B cell (primary cell): ENCODE data around the gene SLC38A10. TPM values are rescaled to one million over a fixed set of nuclear protein-coding genes. Genes with fewer than 3 reads are reported as not detected.

Experiments
- ATAC-seq: fragments of 200-7000 bp; cut with Tn5 transposase; one replicate; pipeline ENCODE4 v1.10.0; 2021; ENCODE audit warnings: low read depth, mild to moderate bottlenecking, moderate number of reproducible peaks, moderate library complexity
- CTCF ChIA-PET: fragments of 350-600 bp; sonication (Branson Sonifier 250); formaldehyde crosslinking; loops from one replicate; lab custom pipeline; 2021; ENCODE audit warnings: antibody characterized with exemption, inconsistent platforms; lab: Charles Lee
- POLR2A ChIA-PET: fragments of 350-600 bp; sonication (Branson Sonifier 250); formaldehyde crosslinking; loops from one replicate; lab custom pipeline; 2021; ENCODE audit warnings: antibody characterized with exemption; lab: Charles Lee
- DNase-seq: peaks from one replicate; pipeline ENCODE4 v3.0.0; 2013
- H2AFZ ChIP-seq: 2 replicates; pipeline ENCODE4 v1.6.1; 2012; ENCODE audit warnings: mild to moderate bottlenecking, low read depth, low read length; ENCODE audit not compliant: insufficient read depth, poor library complexity, severe bottlenecking
- H3K27ac ChIP-seq, 2 donors: 1 replicate in 1 of 2; 2 replicates in 1 of 2; pipeline ENCODE4 v1.5.1; 2012 to 2013; ENCODE audit warnings: low read length in 2 of 2, mild to moderate bottlenecking in 2 of 2, moderate library complexity in 1 of 2
- H3K27me3 ChIP-seq, 4 experiments: fragments of 200-600 bp in 1 of 4; sonication (generic) in 1 of 4; replicated peaks in 1 of 4; 1 replicate in 2 of 4; 2 replicates in 2 of 4; pipeline versions ENCODE4 v1.6.1 to v1.7.0; 2013 to 2016; ENCODE audit warnings: low read length in 3 of 4, mild to moderate bottlenecking in 2 of 4, mixed read lengths in 1 of 4, moderate library complexity in 1 of 4; ENCODE audit not compliant: insufficient read depth in 4 of 4, control insufficient read depth in 3 of 4; ENCODE audit errors: control extremely low read depth in 1 of 4
- H3K36me3 ChIP-seq, 2 experiments: replicated peaks in 1 of 2; 1 replicate in 1 of 2; 2 replicates in 1 of 2; pipeline versions ENCODE4 v1.6.1 to v1.7.1; 2013; ENCODE audit warnings: low read length in 1 of 2; ENCODE audit not compliant: insufficient read depth in 2 of 2, control insufficient read depth in 1 of 2; ENCODE audit errors: control extremely low read depth in 1 of 2, extremely low read depth in 1 of 2
- H3K4me1 ChIP-seq, 2 donors: fragments of 200-600 bp in 1 of 2; sonication (generic) in 1 of 2; 1 replicate in 1 of 2; 2 replicates in 1 of 2; pipeline versions ENCODE4 v1.5.1 to v1.6.1; 2013 to 2017; ENCODE audit warnings: low read length in 2 of 2; ENCODE audit not compliant: control insufficient read depth in 2 of 2, insufficient read depth in 2 of 2
- H3K4me2 ChIP-seq: replicated peaks from 2 replicates; pipeline ENCODE3; 2012; ENCODE audit warnings: mild to moderate bottlenecking, low read depth, low read length; ENCODE audit not compliant: poor library complexity, severe bottlenecking
- H3K4me3 ChIP-seq, 5 experiments: fragments of 200-600 bp in 1 of 5; sonication (generic) in 1 of 5; 1 replicate in 3 of 5; 2 replicates in 2 of 5; pipeline versions ENCODE4 v1.5.1 to v1.7.0; 2011 to 2016; ENCODE audit warnings: low read length in 4 of 5, mild to moderate bottlenecking in 4 of 5, low read depth in 2 of 5, control low read depth in 1 of 5, moderate library complexity in 1 of 5; ENCODE audit not compliant: insufficient read depth in 1 of 5; ENCODE audit errors: control extremely low read depth in 1 of 5, extremely low read depth in 1 of 5
- H3K79me2 ChIP-seq: fragments of 200-600 bp; sonication (generic); one replicate; pipeline ENCODE4 v1.6.0; 2016; ENCODE audit warnings: low read length; ENCODE audit not compliant: control insufficient read depth, insufficient read depth
- H3K9ac ChIP-seq: fragments of 200-600 bp; sonication (generic); 2 replicates; pipeline ENCODE4 v1.6.1; 2017; ENCODE audit warnings: mild to moderate bottlenecking, low read length, moderate library complexity
- H3K9me3 ChIP-seq, 3 donors: one replicate each; pipeline versions ENCODE4 v1.6.1 to v1.7.1; 2013; ENCODE audit warnings: low read length in 2 of 3; ENCODE audit not compliant: control insufficient read depth in 2 of 3, insufficient read depth in 1 of 3; ENCODE audit errors: control extremely low read depth in 1 of 3
- H4K20me1 ChIP-seq: 2 replicates; pipeline ENCODE4 v1.6.0; 2012; ENCODE audit warnings: mild to moderate bottlenecking, low read length; ENCODE audit not compliant: insufficient read depth, control insufficient read depth, poor library complexity, severe bottlenecking
- H3K27ac Mint-ChIP-seq: one replicate; pipeline ENCODE4 v1.8.0; 2021; ENCODE audit warnings: mixed read lengths
- H3K27me3 Mint-ChIP-seq: one replicate; pipeline ENCODE4 v1.8.0; 2021; ENCODE audit warnings: mixed read lengths
- H3K4me1 Mint-ChIP-seq: one replicate; pipeline ENCODE4 v1.8.0; 2021; ENCODE audit warnings: mixed read lengths
- H3K4me3 Mint-ChIP-seq: one replicate; pipeline ENCODE4 v1.8.0; 2021; ENCODE audit warnings: mixed read lengths
- H3K9me3 Mint-ChIP-seq: one replicate; pipeline ENCODE4 v1.8.0; 2022; ENCODE audit warnings: mixed read lengths; ENCODE audit not compliant: insufficient read depth
- CTCF ChIP-seq: fragments of 200-600 bp; IDR thresholded peaks from one replicate; pipeline ENCODE4 v1.8.0; 2022; ENCODE audit warnings: antibody characterized with exemption, mild to moderate bottlenecking
- EZH2 ChIP-seq: IDR thresholded peaks from 2 replicates; pipeline ENCODE4 v1.6.1; 2012; ENCODE audit warnings: borderline replicate concordance, low read depth, mild to moderate bottlenecking, moderate library complexity, low read length; ENCODE audit not compliant: insufficient read depth, poor library complexity, severe bottlenecking
- WGBS: methylation state at CpG from one replicate; pipeline ENCODE4 v1.1.5; 2013; ENCODE audit warnings: missing lambda C conversion rate; ENCODE audit not compliant: insufficient coverage; 5-methylcytosine and 5-hydroxymethylcytosine counted together
- intact Hi-C: fragments of 100-400 bp; cut with micrococcal nuclease; formaldehyde crosslinking; loops from one replicate; pipeline ENCODE4 v1.10.0; 2022
- polyA plus RNA-seq: library from polyadenylated mRNA; depleted of rRNA; stranded (reverse); fragments of >200 nt; gene quantifications from 2 replicates; pipeline ENCODE4 v1.2.3, GENCODE V29; 2012
- total RNA-seq, 2 donors: library from RNA; stranded (reverse); fragments of 120-200 nt in 1 of 2; gene quantifications; 1 replicate in 1 of 2; 2 replicates in 1 of 2; pipeline versions ENCODE4 v1.2.3 to v1.2.4, GENCODE V29; 2013 to 2022

SLC38A10 gene
- total and polyA plus RNA-seq, 2 donors (not counting 1 experiment from before 2014, with no cell fraction given), result 76.1 to 104 TPM

DNA sequence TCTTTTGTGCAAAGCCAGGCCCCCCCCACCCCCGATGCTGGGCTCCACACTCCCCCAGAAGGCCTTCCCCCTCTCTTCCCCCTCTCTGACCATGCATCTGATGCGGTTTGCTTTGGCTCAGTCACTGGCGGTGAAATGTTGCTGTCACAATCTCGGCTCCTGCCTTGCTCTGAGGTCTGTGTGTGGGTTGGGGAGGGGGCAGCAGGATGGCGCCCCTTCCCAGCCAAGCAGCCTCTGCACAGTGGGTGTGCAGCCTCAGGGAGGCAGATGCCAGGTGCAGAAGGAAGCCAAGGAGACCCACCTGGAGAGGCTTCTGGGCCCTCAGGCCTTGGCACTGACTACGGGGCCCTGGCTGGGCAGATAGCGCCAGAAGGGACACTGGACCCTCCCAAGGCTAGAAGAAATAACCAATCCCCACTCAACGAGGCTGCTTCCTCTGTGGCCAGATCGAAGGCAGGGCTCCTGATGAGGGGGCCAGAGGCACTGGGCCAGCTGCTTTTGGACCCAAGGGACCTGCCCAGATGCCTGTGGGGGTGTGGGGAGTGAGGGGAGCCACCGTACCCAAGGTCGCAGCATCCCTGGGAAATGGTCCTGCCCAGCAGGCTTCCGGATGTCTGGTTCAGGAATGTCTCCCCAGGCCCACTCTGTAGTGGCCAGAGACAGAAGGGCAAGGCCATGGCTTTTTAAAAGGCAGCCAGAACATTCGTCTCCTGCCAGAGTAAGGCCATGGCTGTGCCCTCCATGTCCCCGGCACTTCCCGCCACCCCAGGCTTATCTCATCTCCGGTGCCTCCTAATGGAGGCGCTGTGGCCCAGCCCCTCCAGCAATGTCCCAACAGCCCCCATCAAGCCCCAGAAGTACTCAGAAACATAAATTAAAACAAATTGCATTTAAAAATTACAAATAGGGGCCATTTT lies 43.4 kb upstream of the SLC38A10 start:
- Mint-ChIP-seq H3K4me1 (peaks cover 4% of the 10 kb centered on the region), H3K4me3 (no peak overlapping the region), H3K27me3 (peaks cover 30% of the 10 kb centered on the region), H3K9me3 (no peaks in the 10 kb centered on the region), H3K27ac (no peak overlapping the region)
- Histone ChIP-seq H4K20me1 (peaks cover 7% of the 10 kb centered on the region), H3K9me3 (peaks cover 0 to 20% (median 0%) of the 10 kb centered on the region in 3 donors), H3K36me3 (no peaks in the 10 kb centered on the region), H3K27ac (no peak overlapping the region), H3K27me3 (peaks cover 0 to 60% (median 30%) of the 10 kb centered on the region in 4 experiments), H3K4me2 (no peak overlapping the region), H3K9ac (no peak overlapping the region), H3K79me2 (no peaks in the 10 kb centered on the region), H3K4me3 (no peak overlapping the region), H2AFZ (no peak overlapping the region), H3K4me1 (peaks cover 8 to 14% of the 10 kb centered on the region in 2 donors)
- TF ChIP-seq CTCF, result no peak
- no peak for TF ChIP-seq EZH2
- DNase-seq (no peak), ATAC-seq (no peak)
- CTCF ChIA-PET, result no interaction called here
- POLR2A ChIA-PET, result no interaction called here
- intact Hi-C loops, result no loop called here
- WGBS, result 88% methylated on average over 13 of the region's 17 CpGs

DNA sequence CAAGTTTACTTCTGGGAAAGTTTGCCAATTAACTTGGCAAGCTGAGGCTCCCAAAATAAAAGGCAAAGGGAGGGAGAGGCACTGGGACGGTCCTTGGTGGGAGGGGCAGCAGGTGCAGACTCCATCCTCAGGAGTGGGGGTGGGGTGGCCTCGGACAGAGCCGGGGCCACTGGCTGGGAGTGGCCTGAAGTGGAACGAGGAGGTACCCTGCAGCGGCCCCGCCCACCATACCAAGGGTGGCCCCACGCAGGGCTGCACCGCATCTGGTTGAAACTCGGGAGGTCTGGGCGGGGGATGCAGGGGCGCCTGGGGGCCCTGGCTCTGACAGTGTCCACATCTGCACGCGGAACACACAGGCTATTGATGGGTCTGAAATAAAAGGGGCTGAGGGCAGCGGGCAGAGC lies 42.4 kb upstream of the SLC38A10 start:
- H3K79me2 ChIP-seq, result no peaks in the 10 kb centered on the region
- POLR2A ChIA-PET, result no interaction called here
- H3K4me3 Mint-ChIP-seq, result no peak overlapping the region

More for the DNA sequence above, 42.4 kb upstream of the SLC38A10 start:
- Histone ChIP-seq H3K36me3 (no peaks in the 10 kb centered on the region), H3K9me3 (peaks cover 0 to 9% (median 0%) of the 10 kb centered on the region in 3 donors), H3K4me3 (no peak overlapping the region), H2AFZ (no peak overlapping the region), H3K4me2 (no peak overlapping the region), H3K27ac (no peak overlapping the region), H3K27me3 (peaks cover 0 to 52% (median 22%) of the 10 kb centered on the region in 4 experiments), H4K20me1 (no peaks in the 10 kb centered on the region), H3K9ac (no peak overlapping the region), H3K4me1 (peaks cover 0 to 3% of the 10 kb centered on the region in 2 donors)
- Mint-ChIP-seq H3K27me3 (peaks cover 29% of the 10 kb centered on the region), H3K27ac (no peak overlapping the region), H3K9me3 (no peaks in the 10 kb centered on the region), H3K4me1 (no peaks in the 10 kb centered on the region)
- CTCF ChIA-PET, result interaction anchor here (0.6 kb wide), 1 partner anchor 252 kb away, joined by 3 read pairs; no protein-coding TSS in a partner anchor
- ATAC-seq (no peak), DNase-seq (no peak)
- WGBS, result 82% methylated on average over 8 of the region's 14 CpGs
- no peak for TF ChIP-seq CTCF
- no peak for TF ChIP-seq EZH2
- intact Hi-C loops, result no loop called here
